Upper lobe of left lung (tissue), 6 donors: ENCODE results near the gene CFAP58. TPM values are rescaled to one million over a fixed set of nuclear protein-coding genes. Genes with fewer than 3 reads are reported as not detected.

Experiments used
- ATAC-seq, 2 donors: fragments of 200-7000 bp; cut with Tn5 transposase; one replicate each; pipeline ENCODE4 v1.9.1; 2022; ENCODE audit warnings: mild to moderate bottlenecking in 2 of 2, moderate library complexity in 2 of 2; ENCODE audit not compliant: low FRiP score in 2 of 2
- DNase-seq, 2 donors: peaks; one replicate each; pipeline ENCODE4 v3.0.0-alpha.2; 2019 to 2020
- H3K27ac ChIP-seq, 4 donors: fragments of 200-600 bp; sonication (generic); one replicate each; pipeline ENCODE4 v1.5.1; 2016 to 2019
- H3K27me3 ChIP-seq, 4 donors: fragments of 200-600 bp; sonication (generic); one replicate each; pipeline ENCODE4 v1.5.1; 2017 to 2019
- H3K36me3 ChIP-seq, 4 donors: fragments of 200-600 bp; sonication (generic); one replicate each; pipeline ENCODE4 v1.5.1; 2016 to 2019
- H3K4me1 ChIP-seq, 4 donors: fragments of 200-600 bp; sonication (generic); one replicate each; pipeline ENCODE4 v1.5.1; 2018 to 2019
- H3K4me3 ChIP-seq, 4 donors: fragments of 200-600 bp; sonication (generic); one replicate each; pipeline ENCODE4 v1.5.1; 2017 to 2019; ENCODE audit warnings: mild to moderate bottlenecking in 2 of 4, moderate library complexity in 1 of 4
- H3K9me3 ChIP-seq, 4 donors: fragments of 200-600 bp; sonication (generic); one replicate each; pipeline ENCODE4 v1.5.1; 2018 to 2019
- CTCF ChIP-seq, 6 experiments: fragments of 450-650 bp in 4 of 6; fragments of 200-600 bp in 2 of 6; sonication (generic) in 2 of 6; IDR thresholded peaks; one replicate each; pipeline ENCODE4 v1.5.1; 2016 to 2019; ENCODE audit warnings: antibody characterized with exemption in 6 of 6
- EP300 ChIP-seq, 4 donors: sonication (generic); formaldehyde crosslinking; IDR thresholded peaks; one replicate each; pipeline ENCODE4 v1.5.1; 2017; ENCODE audit warnings: antibody characterized with exemption in 4 of 4, control low read depth in 2 of 4
- POLR2A ChIP-seq, 4 donors: fragments of 450-650 bp; IDR thresholded peaks; one replicate each; pipeline ENCODE4 v1.5.1; 2016 to 2017; ENCODE audit warnings: antibody characterized with exemption in 4 of 4, mild to moderate bottlenecking in 2 of 4
- POLR2AphosphoS5 ChIP-seq, 2 donors: sonication (generic); formaldehyde crosslinking; IDR thresholded peaks; one replicate each; pipeline ENCODE4 v1.5.1; 2017; ENCODE audit warnings: antibody characterized with exemption in 2 of 2
- WGBS, 2 donors: methylation state at CpG; one replicate each; pipeline ENCODE4 v1.1.5; 2017 to 2018; 5-methylcytosine and 5-hydroxymethylcytosine counted together
- total RNA-seq, 6 donors: library from RNA; depleted of rRNA in 4 of 6; stranded (reverse); fragments of >200 nt in 4 of 6; gene quantifications; one replicate each; pipeline versions ENCODE4 v1.1.0 to v1.2.1, GENCODE V29; 2016 to 2021
- donor health status: DM: no; HTN: no; CAD: no; lungs with moderate emphysema.
- donor health status: DM: no; HTN: yes; CAD: no; lungs with severe emphysema.

The CFAP58 gene
- total RNA-seq, 6 donors from 2014 or later = 0.14 to 11.0 (median 1.0) TPM

GRCh38 chr10:104327745-104328645 is 25.6 kb upstream of the CFAP58 start:
- Histone ChIP-seq H3K27ac (peak overlapping the region; percentile 88 to 100 (median 94)), H3K4me3 (peak overlapping the region in 2 of 4 donors; percentile 8 to 19), H3K4me1 (peaks cover 99 to 100% (median 100%) of the 10 kb centered on the region in 4 donors), H3K36me3 (peaks cover 0 to 9% (median 0%) of the 10 kb centered on the region in 4 donors), H3K27me3 (no peaks in the 10 kb centered on the region), H3K9me3 (no peaks in the 10 kb centered on the region)
- ATAC-seq (peak in 1 of 2 donors; percentile 45), DNase-seq (no peak)
- 23 to 31% methylated on average over 15 to 20 of the region's 20 CpGs for WGBS, 2 donors
- TF ChIP-seq POLR2AphosphoS5 (IDR thresholded peaks at IDR 0.05) (peak; percentile 12 to 34), POLR2A (IDR thresholded peaks at IDR 0.05) (peak in 1 of 4 donors; percentile 52), EP300 (IDR thresholded peaks at IDR 0.05) (no peak), CTCF (IDR thresholded peaks at IDR 0.05) (no peak)

GRCh38 chr10:104328646-104328895 is 25.1 kb upstream of the CFAP58 start:
- H3K36me3 ChIP-seq = peaks cover 0 to 8% (median 0%) of the 10 kb centered on the region in 4 donors
- DNase-seq = no peak
- H3K27me3 ChIP-seq = no peaks in the 10 kb centered on the region
- WGBS, 2 donors = 24 to 25% methylated on average over 3 of the region's 3 CpGs
- no peaks in the 10 kb centered on the region for H3K9me3 ChIP-seq
- peaks cover 99 to 100% (median 100%) of the 10 kb centered on the region in 4 donors for H3K4me1 ChIP-seq
- peak overlapping the region; percentile 88 to 100 (median 94) for H3K27ac ChIP-seq
- TF ChIP-seq EP300 (IDR thresholded peaks at IDR 0.05) (no peak), POLR2A (IDR thresholded peaks at IDR 0.05) (no peak), POLR2AphosphoS5 (IDR thresholded peaks at IDR 0.05) (no peak), CTCF (IDR thresholded peaks at IDR 0.05) (no peak)
- H3K4me3 ChIP-seq = peak overlapping the region in 2 of 4 donors; percentile 8 to 19
- ATAC-seq = no peak

DNA sequence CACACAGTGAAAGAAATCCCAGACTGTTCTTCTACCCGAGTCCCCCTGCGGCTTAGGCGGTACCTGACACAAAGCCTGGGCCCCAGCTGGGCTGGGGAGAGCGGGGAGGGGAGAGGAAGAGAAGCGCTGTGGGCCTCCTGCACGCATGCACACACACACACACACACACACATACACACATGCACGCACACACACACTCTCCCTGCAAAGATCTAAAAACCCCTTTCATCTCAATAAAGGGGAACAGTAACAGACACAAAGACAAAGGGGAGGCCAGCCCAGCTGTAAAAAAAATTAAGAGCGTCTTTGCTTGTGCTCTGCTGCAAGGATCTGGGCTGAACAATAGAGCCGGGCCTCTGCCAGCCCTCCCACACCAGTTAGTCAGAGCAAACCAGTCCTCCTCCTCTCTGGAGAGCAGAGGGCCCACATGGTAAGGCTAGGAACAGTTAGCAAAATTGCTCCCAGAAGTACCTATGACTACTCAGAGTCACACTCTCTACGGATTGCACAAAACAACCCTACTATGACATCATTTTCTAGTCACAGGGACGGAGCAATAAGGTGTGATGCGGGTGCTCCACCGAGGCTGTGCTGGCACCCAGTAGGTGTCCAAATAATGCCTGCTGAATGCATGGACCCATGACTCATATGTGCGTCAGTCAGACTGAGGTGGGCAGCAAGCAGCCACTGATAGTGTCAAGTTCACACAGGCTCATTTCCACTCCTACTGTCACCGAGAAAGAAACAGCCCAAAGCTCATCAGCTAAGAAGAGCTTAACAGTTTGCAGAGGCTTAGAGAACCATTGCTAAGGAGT is 24.5 kb upstream of the CFAP58 start:
- H3K4me3 ChIP-seq = peak overlapping the region in 2 of 4 donors; percentile 8 to 19
- 19 to 30% methylated on average over 11 to 15 of the region's 15 CpGs for WGBS, 2 donors

GRCh38 chr10:104329735-104330134 is 23.9 kb upstream of the CFAP58 start:
- 42 to 56% methylated on average over 3 of the region's 3 CpGs for WGBS, 2 donors
- peak in 1 of 2 donors; percentile 36 for ATAC-seq
- Histone ChIP-seq H3K36me3 (peaks cover 0 to 13% (median 0%) of the 10 kb centered on the region in 4 donors), H3K9me3 (no peaks in the 10 kb centered on the region), H3K27ac (peak overlapping the region; percentile 88 to 100 (median 94)), H3K27me3 (no peaks in the 10 kb centered on the region), H3K4me1 (peaks cover 98 to 100% (median 99%) of the 10 kb centered on the region in 4 donors), H3K4me3 (no peak overlapping the region)
- DNase-seq = no peak
- no peak for TF ChIP-seq EP300 (IDR thresholded peaks at IDR 0.05)
- TF ChIP-seq POLR2A (IDR thresholded peaks at IDR 0.05) = no peak
- TF ChIP-seq POLR2AphosphoS5 (IDR thresholded peaks at IDR 0.05) = no peak
- TF ChIP-seq CTCF (IDR thresholded peaks at IDR 0.05) = no peak

More for the DNA sequence above, 24.5 kb upstream of the CFAP58 start:
- H3K4me1 ChIP-seq = peaks cover 98 to 100% (median 99%) of the 10 kb centered on the region in 4 donors
- TF ChIP-seq POLR2A (IDR thresholded peaks at IDR 0.05) (peak in 1 of 4 donors; percentile 40), CTCF (IDR thresholded peaks at IDR 0.05) (no peak), EP300 (IDR thresholded peaks at IDR 0.05) (peak in 1 of 4 donors; percentile 88), POLR2AphosphoS5 (IDR thresholded peaks at IDR 0.05) (peak; percentile 67 to 84)
- peak overlapping the region; percentile 88 to 100 (median 94) for H3K27ac ChIP-seq
- ATAC-seq = peak; percentile 64 to 72
- peaks cover 0 to 8% (median 0%) of the 10 kb centered on the region in 4 donors for H3K36me3 ChIP-seq
- peak in 1 of 2 donors; percentile 83 for DNase-seq
- H3K9me3 ChIP-seq = no peaks in the 10 kb centered on the region
- H3K27me3 ChIP-seq = no peaks in the 10 kb centered on the region
